HCEC 1CT (cell line): ENCODE data around the gene OR4D10.
A peak's percentile ranks its signal among the peaks of the same experiment; 100 is the strongest.
"Not testable (repeated sequence)": the region's sequence is repeated elsewhere in the genome, so short reads cannot be mapped to it uniquely, and the experiment has no call there.

Experiments
- DNase-seq: peaks from one replicate; pipeline ENCODE4 v3.0.0-alpha.2; 2017

Gene OR4D10

DNA sequence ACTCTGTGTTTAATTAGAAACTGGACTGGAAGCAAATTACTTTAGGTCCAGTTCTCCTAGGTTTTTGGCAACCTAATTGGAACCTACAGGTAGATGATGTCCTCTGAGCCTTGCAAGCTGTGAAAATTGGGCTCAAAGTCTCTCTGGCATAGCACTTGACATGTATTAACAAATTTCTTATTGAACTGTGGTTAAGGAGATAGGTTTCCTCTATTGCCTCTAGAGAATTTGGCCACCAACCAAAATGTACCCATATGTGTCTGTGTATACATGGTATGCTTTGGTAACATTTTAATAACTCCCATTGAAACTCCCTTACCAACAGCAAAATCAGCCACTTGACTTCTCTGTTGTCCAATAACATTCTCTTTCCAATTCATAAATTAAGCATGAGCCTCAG is at the start of gene OR4D10:
OR4D10 (plus strand) TSS at position 301 of the 400 bp plus-strand sequence. CDS start 4,115 bp downstream, outside the sequence.
- DNase-seq, result no peak

DNA sequence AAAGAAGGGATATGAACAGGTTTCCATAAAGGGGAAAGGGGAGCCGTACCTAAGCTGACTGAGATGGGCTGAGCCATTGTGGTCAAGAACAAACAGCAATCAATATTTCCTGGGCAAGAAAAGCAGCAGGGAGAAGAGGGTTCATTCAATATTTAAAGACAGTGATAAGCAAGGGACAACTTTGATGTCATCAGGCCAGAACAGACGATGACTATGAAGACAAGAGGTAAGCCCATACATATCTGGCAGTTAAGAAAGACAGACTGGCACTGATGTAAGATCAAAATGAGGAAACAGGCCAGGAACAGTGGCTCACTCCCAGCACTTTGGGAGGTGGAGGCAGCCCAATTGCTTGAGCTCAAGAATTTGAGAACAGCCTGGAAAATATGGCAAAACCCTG is 49.3 kb upstream of the OR4D10 start:
- DNase-seq, result no peak

DNA sequence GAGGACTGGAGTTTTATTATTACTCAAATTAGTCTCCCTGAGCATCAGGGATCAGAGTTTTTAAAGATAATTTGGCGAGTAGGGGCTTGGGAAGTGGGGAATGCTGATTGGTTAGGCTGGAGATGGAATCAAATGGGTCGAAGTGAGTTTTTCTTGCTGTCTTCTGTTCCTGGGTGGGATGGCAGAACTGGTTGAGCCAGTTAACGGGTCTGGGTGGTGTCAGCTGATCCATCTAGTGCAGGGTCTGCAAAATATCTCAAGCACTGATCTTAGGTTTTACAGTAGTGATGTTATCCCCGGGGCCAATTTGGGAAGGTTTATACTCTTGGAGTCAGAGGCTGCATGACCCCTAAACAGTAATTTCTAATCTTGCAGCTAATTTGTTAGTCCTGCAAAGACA is 48.0 kb upstream of the OR4D10 start:
- no peak for DNase-seq

DNA sequence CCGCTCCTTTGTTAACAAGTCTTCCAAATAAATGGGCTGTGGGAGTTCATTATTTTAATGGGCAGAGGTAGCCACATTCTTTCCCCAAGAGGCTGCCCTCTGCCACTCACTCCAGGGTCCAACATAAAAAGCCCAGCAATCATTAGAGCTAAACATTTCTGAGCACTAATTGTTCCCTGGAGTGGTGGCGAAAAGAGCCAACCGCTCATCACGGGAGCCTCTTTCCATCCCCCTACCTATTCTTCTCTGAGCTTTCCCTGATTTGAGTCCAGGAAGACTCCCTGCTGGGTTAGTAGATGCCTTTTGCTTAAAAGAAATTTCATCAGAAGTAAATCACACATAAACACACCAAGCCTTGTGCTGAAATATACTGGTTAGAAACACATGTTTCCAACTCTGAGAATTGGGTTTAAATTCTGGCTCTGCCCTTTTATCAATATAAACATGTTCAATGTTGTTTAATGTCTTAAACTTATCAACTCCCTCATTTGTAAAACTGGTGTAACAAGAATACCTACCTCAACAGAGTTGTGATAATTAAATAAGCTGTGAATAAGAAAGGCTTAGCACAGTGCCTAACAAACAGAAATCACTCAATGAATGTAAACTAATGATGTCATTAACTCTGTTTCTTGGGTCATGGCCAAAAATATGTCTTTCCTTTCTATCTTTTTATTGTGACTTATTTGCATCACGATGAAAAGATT is 46.6 kb upstream of the OR4D10 start, which contains the start of gene OR5A2:
OR5A2 (minus strand) TSS at position 53 of the 707 bp plus-strand sequence. CDS start 3,460 bp downstream, outside the sequence.
- no peak for DNase-seq

DNA sequence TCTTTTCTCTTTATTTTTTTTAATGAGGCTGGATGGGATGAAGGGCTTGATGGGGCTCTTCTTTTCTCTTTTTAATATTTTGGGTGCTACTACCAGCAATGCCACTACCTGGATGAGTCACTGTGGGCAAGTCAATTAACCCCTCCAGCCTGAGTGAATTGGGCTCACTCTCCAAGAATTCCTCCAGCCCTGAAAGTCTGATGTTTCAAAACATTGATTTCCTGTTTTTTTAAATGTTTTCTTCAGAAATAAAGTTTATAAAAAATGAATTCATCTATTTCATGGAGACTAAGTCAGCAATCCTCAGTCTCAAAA is 46.1 kb upstream of the OR4D10 start:
- DNase-seq, result no peak

DNA sequence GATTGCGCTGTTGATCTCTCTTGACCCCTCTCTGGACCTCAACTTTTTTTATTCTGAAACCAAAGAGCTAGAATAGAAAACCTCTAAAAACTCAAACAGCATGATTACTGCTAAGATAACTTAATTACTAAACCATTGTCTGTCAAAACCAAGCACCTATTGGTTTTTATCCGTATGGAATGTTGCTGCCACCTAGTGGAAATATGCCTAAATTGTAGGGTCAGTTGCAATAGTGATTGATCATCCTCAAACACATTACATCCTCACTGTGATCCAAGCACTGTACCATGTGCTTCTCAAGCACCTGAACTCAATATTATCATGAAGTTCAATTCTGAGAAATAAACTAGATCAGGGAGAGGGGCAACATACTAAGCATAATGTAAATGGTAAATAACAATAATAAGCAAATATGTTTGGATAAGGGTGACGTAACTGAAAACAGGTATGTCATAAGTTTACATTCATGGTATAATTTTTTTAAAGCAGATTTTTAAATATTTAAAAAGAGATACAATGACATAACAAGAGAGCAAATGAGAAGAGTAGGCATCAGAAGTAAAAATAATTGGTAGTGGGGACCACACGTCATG is 43.1 kb upstream of the OR4D10 start:
- peak; percentile 39 for DNase-seq

DNA sequence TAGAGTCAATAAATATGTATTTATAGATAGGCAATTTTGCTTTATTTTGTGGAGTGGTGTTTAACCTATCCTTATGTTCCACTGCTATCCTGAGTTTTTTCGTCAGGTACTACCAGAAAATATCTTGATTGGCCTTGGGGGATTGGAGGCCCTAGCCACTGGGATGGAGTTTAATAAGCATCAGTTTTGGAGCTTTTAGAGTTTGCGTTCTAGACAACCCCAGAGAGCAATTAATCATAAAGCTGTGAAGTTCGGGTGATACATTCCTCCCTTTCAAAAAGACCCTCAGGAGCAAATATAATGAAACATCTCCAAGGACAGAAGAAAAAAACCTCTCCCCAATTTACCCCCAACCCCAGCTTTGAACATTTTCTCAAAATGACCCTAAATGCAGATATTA is 36.9 kb upstream of the OR4D10 start, which contains the start of gene OR5A1:
OR5A1 (plus strand) TSS at position 301 of the 400 bp plus-strand sequence. CDS start 6,700 bp downstream, outside the sequence.
- DNase-seq, result no peak

DNA sequence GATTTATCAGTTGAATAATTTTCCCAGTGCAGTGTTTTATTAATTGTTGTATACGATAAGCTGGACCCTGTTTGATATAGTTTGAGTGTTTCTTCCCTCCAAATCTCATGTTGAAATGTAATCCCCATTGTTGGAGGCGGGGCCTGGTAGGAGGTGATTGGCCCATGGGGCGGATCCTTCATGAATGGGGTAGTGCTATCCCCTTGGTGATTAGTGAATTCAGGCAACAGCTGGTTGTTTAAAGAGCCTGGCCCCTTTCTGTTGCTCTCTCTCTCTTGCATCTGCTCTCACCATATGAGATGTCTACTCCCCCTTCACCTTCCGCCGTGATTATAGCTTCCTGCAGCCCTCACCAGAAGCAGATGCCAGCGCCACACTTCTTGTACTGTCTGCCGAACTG is 35.3 kb upstream of the OR4D10 start:
- no peak for DNase-seq

DNA sequence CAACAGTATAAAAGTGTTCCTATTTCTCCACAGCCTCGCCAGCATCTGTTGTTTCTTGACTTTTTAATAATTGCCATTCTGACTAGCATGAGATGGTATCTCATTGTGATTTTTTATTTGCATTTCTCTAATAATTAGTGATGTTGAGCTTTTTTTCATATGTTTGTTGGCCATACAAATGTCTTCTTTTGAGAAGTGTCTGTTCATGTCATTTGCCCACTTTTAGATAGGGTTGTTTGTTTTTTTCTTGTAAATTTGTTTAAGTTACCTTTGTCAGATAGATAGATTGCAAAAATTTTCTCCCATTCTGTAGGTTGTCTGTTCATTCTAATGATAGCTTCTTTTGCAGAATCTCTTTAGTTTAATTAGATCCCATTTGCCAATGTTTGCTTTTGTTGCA is 27.5 kb upstream of the OR4D10 start:
- not testable (repeated sequence) for DNase-seq

DNA sequence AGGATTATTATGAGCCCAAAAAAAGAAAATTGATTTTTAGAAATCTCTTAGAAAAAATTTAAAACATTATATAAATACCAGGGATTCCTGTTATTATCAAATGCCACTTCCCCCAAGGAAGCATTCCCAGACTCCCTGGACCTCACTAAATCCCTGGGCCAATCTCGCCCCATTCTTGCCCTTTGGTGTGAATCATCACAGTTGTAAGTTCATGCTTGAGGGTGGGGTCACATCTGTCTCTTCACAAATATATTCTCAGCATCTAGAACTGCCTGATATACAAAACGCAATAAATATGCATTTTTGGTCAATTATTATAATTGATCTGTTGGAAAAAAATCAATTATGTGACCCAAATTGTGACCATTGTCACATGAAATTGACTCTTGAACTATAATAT is 24.6 kb upstream of the OR4D10 start:
- DNase-seq, result no peak

DNA sequence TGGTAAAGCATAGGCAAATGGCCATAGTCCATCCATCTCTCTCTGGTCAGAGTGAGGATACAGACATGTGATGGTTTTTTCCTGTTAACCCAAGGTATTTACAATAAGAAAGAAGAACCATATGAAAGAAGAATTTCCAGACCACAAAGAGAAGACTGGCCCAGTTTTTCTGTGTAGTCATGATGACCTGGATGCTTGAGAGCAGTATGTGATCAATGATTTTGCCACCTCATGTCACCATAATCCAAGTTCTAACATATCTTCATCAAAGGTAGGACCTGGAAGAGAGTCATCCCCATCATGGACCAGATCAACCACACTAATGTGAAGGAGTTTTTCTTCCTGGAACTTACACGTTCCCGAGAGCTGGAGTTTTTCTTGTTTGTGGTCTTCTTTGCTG is 16.5 kb upstream of the OR4D10 start, which contains the start of gene OR4D6:
OR4D6 (plus strand) TSS at position 301 of the 400 bp plus-strand sequence; CDS start at position 301, 0 bp downstream.
- no peak for DNase-seq

DNA sequence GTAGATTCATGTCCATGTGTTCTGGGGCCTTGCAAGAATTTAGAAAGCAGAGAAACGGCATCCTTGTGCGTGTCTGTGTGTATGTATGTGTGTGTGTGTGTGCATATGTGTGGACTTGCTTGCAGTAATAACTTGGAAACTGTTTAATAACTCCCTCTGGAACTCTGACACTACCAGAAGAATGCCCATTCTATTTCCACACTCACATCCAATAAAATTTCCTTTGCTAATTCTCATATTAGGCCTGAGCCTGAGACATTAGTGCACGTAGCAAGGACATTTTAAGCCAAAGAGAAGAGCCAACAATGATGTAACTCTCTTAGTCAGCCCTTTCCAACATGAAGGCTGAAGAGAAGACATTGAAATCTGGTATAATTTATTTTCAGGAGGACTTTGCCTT is 13.2 kb upstream of the OR4D10 start:
- DNase-seq, result no peak

DNA sequence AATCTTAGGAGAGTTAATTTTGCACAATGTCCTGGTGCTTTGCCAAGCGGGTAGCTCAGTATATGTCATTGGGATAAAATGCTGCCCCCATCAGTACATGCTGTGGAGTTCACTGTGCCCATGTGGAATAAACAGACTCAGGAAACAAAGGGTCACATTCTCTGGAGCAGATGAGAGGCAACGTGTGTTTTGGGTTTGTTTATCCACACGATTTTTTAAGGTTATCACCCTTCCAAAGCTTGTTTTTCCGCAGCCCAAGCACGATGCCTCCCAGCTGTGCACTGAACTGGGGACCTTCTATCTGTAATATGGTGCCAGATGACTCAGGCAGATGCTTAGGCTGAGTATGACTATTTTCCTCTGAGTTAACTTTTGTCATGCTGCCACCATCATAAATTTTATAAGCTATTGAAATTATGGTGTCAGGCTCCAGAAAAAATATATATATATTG is 9.9 kb upstream of the OR4D10 start:
- DNase-seq, result peak; percentile 56

DNA sequence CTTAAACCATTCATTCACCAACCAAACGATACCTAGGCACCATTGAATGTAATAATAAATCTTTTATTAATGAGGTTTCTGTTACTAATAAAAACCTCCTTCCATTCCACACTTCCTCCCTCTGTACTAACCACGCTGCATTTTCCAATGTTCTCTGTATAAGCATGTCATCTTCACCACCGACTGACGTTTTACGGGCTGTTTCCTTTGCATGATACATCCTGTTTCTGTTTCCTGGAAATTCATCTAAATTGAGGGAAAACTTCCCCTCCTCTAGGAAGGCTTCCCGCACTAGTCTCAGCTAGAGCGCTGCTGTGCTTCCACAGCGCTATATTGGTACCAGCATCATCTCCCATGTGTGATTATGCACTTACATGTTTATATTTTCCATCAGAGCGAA is 2.1 kb downstream of the OR4D10 start:
- no peak for DNase-seq

DNA sequence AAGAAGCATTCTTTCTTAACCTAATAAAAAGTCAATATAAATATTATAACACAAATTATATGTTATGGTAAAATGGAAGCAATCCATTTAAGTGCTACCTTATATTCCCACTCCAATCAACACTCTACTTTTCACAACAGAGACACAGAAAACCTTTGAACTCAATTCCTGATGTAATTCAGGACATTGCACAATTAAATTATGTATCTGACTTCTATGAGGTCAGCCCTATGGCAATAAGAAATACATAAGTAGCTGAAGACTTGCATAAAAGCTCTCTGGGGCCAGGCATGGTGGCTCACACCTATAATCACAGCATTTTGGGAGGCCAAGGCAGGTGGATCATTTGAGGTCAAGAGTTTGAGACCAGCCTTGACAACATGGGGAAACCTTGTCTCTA is 6.8 kb downstream of the OR4D10 start:
- no peak for DNase-seq

DNA sequence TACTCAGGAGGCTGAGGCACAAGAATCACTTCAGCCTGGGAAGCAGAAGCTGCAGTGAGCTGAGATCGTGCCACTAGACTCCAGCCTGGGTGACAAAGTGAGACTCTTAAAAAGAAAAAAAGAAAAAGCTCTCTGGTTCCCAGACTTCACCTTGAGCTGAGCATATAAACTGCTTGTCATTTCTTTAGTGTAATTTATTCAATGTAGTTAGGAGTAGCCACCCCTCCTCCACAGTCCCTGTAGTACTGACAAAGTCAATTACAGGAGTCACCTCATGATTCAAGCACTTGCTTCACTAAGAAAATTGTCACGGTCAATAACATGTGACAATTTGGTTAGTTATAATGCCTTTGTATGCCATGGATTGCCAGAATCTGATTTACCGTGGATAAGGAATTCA is 7.2 kb downstream of the OR4D10 start:
- no peak for DNase-seq

DNA sequence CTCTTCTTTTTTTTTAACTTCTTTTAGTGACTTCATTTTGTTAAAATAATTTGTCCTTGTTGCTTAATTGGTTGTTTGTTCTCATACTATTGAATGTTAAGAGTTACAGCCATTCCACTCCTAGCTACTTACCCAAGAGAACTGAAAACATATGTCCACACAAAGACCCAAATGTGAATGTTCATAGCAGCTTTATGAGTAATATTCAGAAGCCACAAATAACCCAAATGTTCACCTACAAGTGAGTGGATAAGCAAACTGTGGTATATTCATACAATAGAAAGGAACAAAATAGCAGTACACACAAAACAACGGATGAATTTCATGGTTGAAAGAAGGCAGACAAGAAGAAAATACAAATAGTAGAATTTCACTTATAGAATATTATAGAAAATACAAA is 28.8 kb downstream of the OR4D10 start:
- no peak for DNase-seq

DNA sequence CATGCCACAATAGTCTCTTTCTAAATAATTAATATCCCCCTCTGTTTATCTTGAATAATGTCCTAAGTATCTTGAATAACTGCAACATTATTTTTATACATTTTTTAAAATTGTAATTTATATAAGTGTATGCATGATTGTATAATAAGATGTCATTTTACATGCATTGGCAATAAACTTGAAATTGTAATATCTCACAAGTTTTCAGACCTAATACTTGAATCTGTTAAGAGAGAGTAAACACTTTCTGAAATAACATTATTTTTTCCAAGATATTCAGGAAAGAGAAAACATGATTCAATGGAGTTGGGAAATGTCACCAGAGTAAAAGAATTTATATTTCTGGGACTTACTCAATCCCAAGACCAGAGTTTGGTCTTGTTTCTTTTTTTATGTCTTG is 30.2 kb downstream of the OR4D10 start, which contains the start of gene OR4D11:
OR4D11 (plus strand) TSS at position 301 of the 400 bp plus-strand sequence; CDS start at position 301, 0 bp downstream.
- no peak for DNase-seq

DNA sequence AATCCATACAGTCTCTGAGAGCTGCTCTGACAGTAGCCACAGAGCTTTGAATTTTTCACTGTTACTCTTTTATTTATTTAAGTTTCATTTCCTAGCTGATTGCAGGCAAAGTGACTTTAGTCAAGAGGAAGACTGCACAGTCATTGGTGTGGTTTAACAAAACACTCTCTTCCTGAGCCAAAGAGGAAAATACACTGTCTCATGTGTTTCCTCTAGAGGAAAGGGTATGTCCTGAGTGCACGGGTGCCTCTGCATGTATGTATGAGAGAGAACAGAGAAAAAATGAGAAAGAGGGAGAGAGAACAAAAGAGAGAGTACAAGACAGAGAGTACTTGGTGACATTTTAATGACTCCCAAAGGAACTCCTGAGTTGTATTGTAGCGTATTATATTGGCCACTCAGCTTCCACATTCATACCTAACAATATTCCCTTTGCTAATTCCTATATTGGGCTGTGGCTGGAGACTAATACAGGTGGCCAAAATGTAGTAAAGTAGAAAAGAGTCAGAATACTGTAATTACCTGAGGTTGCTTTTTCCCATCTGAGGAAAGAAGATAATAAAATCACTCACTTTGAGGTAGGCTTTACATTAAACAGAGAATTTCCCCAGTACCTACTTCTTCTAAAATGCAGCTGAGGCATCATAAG is 38.0 kb downstream of the OR4D10 start, which contains the start of gene OR4D9:
OR4D9 (plus strand) TSS at position 599 of the 649 bp plus-strand sequence. CDS start 3,374 bp downstream, outside the sequence.
- DNase-seq, result no peak

DNA sequence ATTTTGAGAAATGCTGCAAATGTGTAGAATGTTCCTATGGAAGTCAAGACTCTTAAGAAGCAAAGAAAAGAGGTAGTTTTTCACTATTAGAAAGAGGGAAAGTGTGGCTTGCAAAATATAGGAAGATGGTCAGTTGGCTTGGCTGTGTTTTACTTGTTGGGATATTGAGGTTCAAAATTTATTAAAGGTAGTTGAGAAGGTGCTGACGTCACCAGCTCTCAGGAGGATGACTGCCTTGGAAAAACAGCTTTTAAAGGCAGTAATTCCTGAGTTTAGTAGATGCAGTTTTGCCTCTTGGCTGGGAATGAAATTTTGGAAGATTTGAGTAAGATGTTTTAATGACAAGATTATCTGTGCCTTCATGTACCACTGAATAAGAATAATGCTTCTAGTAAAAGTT is 38.6 kb downstream of the OR4D10 start:
- no peak for DNase-seq

DNA sequence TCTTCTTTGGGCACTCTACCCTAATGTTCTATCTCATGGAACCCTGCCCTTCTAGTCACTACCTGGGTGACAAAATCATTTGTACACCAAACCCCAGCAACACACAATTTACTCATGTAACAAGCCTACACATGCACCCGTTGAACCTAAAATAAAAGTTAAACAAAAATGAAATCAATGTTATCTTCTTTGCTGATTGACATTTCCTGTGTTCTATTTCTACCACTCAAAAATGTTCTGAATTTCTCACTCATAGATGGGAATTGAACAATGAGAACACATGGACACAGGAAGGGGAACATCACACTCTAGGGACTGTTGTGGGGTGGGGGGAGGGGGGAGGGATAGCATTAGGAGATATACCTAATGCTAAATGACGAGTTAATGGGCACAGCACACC is 47.0 kb downstream of the OR4D10 start:
- not testable (repeated sequence) for DNase-seq

DNA sequence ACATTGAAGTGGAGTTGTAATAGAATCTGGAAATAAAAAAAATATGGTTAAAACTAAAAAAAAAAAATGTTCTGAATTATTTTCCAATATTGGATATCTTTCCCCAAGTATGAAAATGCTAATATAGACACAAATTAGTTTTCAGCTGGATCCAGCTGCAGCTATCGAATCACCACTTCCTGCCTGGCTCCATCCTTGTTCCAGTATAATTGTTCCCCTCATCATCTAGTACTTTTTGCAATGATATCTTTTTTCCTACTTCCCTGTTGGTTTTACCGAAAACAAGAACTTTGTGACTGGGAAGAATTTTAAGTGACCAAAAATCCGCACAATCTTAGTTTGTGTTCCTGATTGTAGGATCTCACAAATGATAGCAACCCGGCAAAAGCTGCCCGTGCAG is 47.6 kb downstream of the OR4D10 start:
- no peak for DNase-seq

DNA sequence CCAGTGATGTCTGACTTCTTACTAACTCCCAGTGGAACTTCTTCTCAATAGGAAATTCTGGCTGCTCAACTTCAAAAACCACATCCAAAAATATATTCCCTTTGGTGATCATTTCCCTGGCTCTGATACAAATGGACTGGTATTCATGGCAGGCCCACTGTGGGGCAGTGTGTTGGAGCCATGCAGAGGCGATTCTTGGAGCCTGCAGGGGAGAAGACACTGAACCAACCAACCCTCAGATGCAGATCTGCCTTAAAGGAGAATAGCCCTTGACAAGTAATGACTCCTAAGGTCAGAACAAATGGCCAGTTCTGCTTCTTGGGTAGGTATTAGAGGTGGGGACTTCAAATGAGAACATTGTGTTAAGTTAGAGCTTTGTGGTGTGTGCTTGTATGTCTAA is 50.4 kb downstream of the OR4D10 start:
- DNase-seq, result no peak

DNA sequence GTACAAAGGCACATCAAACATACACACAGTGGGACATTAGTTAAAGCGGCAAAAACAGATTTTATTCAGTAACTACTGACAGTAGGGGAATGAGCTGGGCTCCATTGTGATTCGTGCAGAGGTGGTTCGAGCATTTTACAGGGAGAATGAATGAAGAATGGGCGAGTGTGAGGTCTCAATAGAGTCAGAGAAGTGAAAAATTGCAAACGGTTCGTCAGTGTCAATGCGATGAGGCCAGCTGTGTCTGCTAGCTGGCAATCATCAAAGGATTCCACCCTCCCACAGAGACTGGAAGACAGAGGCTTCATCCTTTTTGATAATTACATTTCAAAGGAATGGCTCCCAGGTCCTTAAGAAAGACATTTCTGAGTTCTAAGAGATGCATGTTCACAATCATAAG is 55.6 kb downstream of the OR4D10 start:
- DNase-seq, result no peak
